ENCODE results near the gene PDCD11. TPM values are rescaled to one million over a fixed set of nuclear protein-coding genes. Genes with fewer than 3 reads are reported as not detected.

PDCD11 gene
- total and polyA plus RNA-seq, 4 donors, result 8.3 to 20.9 (median 9.8) TPM

GRCh38 chr10:103452506-103453230, 56.2 kb downstream of the PDCD11 start:
- peaks cover 0 to 5% (median 2%) of the 10 kb centered on the region in 4 donors for H3K4me1 ChIP-seq (ENCODE audit: control insufficient read depth in 4 of 4, insufficient read depth in 4 of 4, low read length in 3 of 4)
- peaks cover 0 to 1% (median 0%) of the 10 kb centered on the region in 4 donors for H3K36me3 ChIP-seq (ENCODE audit: control insufficient read depth in 4 of 4, insufficient read depth in 3 of 4, low read depth in 1 of 4, low read length in 3 of 4)
- H3K9me3 ChIP-seq (ENCODE audit: control insufficient read depth in 4 of 4, low read length in 3 of 4), result no peaks in the 10 kb centered on the region
- no peak for DNase-seq (ENCODE audit: low spot score)
- peak overlapping the region; percentile 72 to 80 for H3K27ac ChIP-seq (ENCODE audit: low read depth in 1 of 2, low read length in 2 of 2)
- no peaks in the 10 kb centered on the region for H3K27me3 ChIP-seq (ENCODE audit: control insufficient read depth in 4 of 4, insufficient read depth in 4 of 4, low read length in 3 of 4)
- 34% methylated on average over 27 of the region's 27 CpGs for WGBS
- H3K9ac ChIP-seq (ENCODE audit: low read depth in 1 of 2, low read length in 2 of 2), result no peak overlapping the region
- peak overlapping the region in 1 of 3 donors; percentile 58 for H3K4me3 ChIP-seq (ENCODE audit: low read depth in 1 of 3, low read length in 3 of 3)
- TF ChIP-seq ZBTB33 (IDR thresholded peaks at IDR 0.05), result no peak
- no peak for TF ChIP-seq FOXA1 (IDR thresholded peaks at IDR 0.05)
- no peak for TF ChIP-seq CTCF (IDR thresholded peaks at IDR 0.05; ENCODE audit: low read depth, low read length, missing input control)
- no peak for TF ChIP-seq HNF4G (IDR thresholded peaks at IDR 0.05)
- TF ChIP-seq JUND (IDR thresholded peaks at IDR 0.05), result no peak
- no peak for TF ChIP-seq YY1 (IDR thresholded peaks at IDR 0.05)
- no peak for TF ChIP-seq TAF1 (conservative IDR thresholded peaks at IDR 0.05)
- TF ChIP-seq RAD21 (IDR thresholded peaks at IDR 0.05), result no peak
- no peak for TF ChIP-seq FOXA2 (IDR thresholded peaks at IDR 0.05)
- no peak for TF ChIP-seq NR2F2 (IDR thresholded peaks at IDR 0.05)

GRCh38 chr10:103454026-103454425, 57.6 kb downstream of the PDCD11 start:
- Histone ChIP-seq H3K9me3 (ENCODE audit: control insufficient read depth in 4 of 4, low read length in 3 of 4) (no peaks in the 10 kb centered on the region), H3K4me3 (ENCODE audit: low read depth in 1 of 3, low read length in 3 of 3) (no peak overlapping the region), H3K4me1 (ENCODE audit: control insufficient read depth in 4 of 4, insufficient read depth in 4 of 4, low read length in 3 of 4) (peaks cover 0 to 5% (median 2%) of the 10 kb centered on the region in 4 donors), H3K27me3 (ENCODE audit: control insufficient read depth in 4 of 4, insufficient read depth in 4 of 4, low read length in 3 of 4) (no peaks in the 10 kb centered on the region), H3K27ac (ENCODE audit: low read depth in 1 of 2, low read length in 2 of 2) (no peak overlapping the region), H3K36me3 (ENCODE audit: control insufficient read depth in 4 of 4, insufficient read depth in 3 of 4, low read depth in 1 of 4, low read length in 3 of 4) (no peaks in the 10 kb centered on the region), H3K9ac (ENCODE audit: low read depth in 1 of 2, low read length in 2 of 2) (no peak overlapping the region)
- TF ChIP-seq TAF1 (conservative IDR thresholded peaks at IDR 0.05) (no peak), GABPA (IDR thresholded peaks at IDR 0.05 in 1 of 2, conservative IDR thresholded peaks at IDR 0.05 in 1 of 2) (no peak), YY1 (IDR thresholded peaks at IDR 0.05) (no peak), NR2F2 (IDR thresholded peaks at IDR 0.05) (no peak), RAD21 (IDR thresholded peaks at IDR 0.05) (no peak), ZBTB33 (IDR thresholded peaks at IDR 0.05) (no peak), REST (IDR thresholded peaks at IDR 0.05) (no peak), HNF4A (conservative IDR thresholded peaks at IDR 0.05) (no peak), RXRA (IDR thresholded peaks at IDR 0.05) (no peak), ATF3 (IDR thresholded peaks at IDR 0.05) (no peak), JUND (IDR thresholded peaks at IDR 0.05) (no peak), FOXA1 (IDR thresholded peaks at IDR 0.05) (no peak)
- DNase-seq (ENCODE audit: low spot score), result no peak
- WGBS, result 84% methylated on average over 4 of the region's 4 CpGs

Measured in liver (tissue), 9 donors.